ENCODE results near the gene APOL1.
"Not testable (repeated sequence)": the region's sequence is repeated elsewhere in the genome, so short reads cannot be mapped to it uniquely, and the experiment has no call there.

Gene APOL1

DNA sequence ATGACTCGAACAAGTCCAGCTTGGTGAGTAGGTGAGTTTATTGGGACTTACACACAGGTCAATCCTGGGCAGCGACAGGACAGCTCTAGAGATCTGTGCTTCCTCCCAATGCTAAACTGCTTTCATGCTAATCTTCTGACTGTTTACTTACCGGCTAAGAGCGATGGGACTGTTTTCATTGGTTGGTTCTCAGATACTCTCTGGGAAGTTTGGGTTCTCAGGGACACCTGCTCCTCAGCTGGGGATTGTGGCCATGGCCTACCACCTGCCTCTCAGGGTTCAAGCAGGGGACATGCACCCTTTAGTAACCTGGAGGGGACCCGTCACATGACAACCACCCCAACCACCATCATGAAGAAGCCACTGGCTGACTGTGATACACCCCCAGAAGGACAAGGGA lies 26.7 kb upstream of the APOL1 start:
- DNase-seq: no peak

DNA sequence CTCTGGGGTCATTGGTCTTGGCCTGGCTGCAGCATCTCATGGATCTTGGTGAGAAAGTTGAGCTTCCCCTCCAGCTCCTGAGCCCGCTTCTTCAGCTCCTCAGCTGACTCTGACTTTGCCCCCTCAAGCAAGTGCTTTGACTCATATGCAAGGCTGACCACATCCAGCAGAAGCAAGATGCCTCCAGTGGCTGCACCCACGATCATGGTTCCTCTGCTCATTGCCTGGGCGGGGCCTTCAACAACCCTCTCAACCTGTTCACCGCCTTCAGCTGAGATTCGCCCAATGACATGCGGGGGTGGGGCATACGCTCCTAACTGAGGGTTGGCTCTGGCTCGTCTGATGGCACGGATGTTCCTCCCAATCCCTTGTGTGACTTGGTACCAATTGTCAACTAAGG lies 25.5 kb upstream of the APOL1 start:
- DNase-seq: peak; percentile 45 to 50 (median 49)

DNA sequence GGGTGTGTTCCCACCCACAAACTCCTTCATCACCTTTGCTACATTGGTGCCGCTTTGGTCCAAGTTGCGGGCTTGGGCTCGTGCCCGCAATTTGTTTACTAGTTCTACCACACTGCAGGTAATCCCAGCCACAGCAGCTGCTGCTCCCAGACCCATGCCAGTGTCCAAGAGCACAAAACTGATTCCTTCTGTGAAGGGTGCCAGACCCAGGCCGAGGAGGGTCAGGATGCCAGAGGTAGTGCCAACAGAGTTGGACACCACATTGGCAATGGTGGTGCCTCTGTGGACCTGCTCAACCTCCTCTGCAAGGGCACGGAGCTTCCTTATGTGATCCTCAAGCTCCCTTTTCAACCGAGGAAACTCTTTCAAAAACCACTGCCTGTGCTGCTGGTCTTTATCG lies 25.1 kb upstream of the APOL1 start:
- no peak for DNase-seq

DNA sequence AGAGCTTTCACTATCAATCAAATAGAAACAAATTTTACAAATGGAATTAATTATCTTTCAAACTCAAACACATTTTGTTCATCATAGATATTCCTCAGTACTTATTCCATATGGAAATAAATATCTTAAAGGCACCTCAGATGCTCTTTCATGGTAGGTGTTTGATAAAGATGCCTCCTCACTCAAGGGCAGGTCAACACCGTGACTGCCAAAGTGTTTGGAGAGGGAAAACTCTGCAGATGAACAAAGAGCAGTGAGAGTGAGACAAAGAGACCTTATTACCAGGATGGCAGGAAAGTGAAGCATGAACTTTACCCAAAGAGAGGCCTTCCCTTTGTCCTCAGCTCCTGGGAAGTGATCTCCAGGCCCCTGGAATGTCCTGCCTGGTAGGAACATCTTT lies 24.6 kb upstream of the APOL1 start:
- not testable (repeated sequence) for DNase-seq

DNA sequence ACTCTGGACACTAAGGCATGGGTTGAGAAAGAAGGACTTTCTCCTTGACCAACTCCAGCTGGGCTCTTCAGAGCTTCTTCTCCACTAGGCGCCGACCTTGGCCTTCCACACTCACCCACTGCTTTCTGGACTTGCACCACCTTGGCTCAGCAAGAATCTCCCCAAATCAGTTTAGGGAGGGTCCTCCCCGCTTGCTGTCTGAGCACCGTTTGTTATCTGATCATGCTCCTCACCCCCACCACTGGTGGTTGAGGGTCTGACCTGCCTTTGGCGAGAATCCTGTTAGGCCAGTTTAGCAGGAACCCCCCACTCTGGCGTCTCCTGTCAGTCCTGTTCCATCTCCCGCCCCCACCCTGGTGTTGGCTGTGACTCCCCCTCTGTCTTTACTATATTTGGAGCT lies 24.0 kb upstream of the APOL1 start:
- DNase-seq: no peak

DNA sequence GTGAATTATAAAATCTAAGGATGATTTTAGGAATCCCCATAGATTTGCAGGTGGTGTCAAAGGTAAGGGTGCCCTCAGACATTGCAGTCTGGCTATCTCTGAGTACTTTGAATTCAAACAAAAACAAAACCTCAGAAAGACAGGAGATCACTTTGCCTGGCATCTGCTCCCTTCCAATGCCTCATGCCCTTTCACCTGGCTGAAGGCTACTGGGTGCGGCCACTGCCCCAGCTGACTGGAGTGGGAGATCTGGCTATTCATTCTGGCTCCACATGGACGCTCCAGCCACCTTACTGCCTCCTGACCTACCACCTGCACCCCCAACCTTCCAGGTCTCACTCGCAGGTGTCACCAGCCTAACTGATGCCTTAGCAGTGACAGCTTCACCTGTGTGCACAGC lies 23.3 kb upstream of the APOL1 start:
- not testable (repeated sequence) for DNase-seq

DNA sequence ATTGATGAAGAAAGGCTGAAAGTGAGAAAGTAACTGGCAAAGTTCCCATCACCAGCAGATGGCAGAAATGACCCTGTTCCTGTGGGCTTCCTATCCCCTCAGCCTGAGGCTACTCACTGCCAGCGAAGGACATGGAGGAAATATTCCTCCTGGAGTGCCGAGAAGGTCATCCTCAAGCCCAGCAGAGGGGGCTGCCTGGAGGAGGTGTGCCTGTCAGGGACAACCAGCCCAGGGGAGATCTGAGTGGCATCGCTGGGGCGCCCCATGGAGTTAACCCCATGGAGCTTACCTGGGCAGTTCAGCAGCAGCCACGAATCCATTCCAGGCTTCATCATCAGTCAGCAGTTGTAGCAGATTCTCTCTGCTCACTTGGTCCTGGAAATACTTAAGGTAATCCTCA lies 21.9 kb upstream of the APOL1 start:
- DNase-seq: not testable (repeated sequence)

DNA sequence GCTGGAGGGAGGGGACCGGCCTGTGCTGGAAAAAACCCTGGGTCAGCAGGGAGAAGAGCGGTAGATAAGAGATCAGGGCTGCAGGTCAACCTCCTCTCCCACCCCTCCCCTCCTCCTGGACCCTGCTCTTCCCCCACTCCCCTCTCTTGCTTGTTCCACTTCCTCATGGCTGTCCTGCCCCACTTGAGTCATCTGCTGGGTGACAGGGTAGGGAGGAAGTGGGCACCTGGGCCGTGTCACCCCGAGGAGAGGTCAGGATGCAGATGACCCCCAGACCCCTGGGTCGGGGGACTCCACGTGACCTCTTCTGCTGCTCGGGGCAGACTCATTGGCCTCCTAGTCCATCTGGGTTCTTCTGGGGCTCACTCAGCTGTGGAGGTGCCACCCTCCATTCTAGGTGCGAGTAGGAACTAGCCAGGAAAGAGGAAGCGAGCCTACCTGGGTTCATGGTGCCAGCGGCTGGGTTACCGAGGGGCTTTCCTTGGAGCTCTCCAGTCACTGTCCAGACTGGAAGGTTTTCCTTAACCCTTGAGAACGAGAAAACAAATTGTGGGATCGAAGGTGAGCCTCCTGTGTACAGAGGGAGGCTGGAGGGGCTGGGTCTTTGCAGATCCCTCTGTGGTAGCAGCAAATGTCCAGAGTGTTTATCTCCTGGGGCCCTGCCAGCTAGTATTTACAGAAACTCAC lies 20.1 kb upstream of the APOL1 start:
- no peak for DNase-seq

DNA sequence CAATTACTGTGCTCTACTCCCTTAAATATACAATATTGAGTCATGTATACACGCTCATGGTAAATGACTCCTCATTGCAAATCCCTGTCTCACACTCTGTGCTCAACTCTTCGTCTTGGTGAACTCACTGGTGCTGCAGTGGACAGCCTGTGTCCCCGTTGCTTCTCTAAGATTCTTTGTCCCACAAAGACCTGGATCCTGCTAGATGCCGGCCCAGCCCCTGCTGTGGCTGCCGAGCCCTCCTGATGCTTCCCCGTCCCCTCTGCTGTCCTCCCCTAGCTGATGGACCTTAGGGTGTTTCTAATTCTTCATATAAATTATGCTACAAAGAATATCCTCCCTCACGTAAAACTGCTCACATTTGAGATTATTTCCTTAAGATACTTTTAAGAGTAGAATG lies 19.1 kb upstream of the APOL1 start:
- DNase-seq: no peak

DNA sequence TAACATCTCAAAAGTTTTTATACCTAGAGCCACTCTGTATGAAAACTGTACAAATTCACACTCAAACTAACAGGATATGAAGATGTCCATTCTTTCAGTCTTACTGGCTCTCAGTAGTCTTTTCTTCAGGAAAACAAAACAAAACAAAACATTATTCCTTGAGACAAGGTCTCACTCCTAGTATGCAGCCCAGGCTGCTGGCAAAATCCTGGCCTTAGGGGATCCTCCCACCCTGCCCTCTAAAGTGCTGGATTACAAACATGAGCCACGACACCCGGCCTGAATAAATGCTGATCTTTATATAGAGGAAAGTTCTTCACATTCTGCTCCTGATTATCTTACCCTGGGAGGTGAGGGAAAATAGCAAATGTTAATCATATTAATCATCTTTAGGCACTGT lies 18.7 kb upstream of the APOL1 start:
- DNase-seq: no peak

DNA sequence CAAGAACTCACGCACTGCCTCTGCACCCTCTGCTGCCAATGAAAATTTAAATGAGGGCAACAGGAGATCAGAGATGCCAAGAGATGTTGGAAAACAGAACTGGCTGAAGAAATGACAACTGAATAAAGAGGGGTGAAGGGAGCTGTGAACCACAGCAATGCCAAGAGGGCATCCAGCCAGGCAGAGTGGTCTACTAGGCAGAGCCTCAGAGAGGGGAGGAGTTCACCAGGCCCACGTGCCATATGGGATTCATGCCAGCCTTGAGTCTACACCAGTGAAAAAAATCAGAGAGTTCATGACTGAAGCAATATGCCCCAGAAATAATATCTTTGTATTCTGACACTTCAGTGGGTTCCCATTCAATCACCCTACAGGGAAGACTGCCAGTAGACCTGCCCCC lies 18.0 kb upstream of the APOL1 start:
- no peak for DNase-seq

DNA sequence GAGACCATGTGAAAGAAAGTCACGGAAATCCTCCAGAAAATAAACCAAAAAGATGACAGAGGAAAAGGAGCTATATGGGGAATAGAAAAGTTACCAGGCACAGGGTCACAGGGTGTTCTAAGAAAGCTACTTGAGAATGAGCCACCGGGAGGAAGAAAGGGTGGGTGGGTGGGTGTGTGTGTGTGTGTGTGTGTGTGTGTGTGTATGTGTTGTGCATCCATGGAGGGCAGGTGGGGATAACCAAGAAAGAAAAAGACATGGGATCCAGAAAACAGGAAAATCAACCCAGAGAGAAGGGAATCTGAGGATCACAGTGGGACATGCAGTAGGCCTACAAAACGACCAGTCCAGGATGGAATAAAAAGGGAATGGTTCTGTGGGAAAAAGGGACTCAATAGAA lies 17.3 kb upstream of the APOL1 start:
- DNase-seq: no peak

DNA sequence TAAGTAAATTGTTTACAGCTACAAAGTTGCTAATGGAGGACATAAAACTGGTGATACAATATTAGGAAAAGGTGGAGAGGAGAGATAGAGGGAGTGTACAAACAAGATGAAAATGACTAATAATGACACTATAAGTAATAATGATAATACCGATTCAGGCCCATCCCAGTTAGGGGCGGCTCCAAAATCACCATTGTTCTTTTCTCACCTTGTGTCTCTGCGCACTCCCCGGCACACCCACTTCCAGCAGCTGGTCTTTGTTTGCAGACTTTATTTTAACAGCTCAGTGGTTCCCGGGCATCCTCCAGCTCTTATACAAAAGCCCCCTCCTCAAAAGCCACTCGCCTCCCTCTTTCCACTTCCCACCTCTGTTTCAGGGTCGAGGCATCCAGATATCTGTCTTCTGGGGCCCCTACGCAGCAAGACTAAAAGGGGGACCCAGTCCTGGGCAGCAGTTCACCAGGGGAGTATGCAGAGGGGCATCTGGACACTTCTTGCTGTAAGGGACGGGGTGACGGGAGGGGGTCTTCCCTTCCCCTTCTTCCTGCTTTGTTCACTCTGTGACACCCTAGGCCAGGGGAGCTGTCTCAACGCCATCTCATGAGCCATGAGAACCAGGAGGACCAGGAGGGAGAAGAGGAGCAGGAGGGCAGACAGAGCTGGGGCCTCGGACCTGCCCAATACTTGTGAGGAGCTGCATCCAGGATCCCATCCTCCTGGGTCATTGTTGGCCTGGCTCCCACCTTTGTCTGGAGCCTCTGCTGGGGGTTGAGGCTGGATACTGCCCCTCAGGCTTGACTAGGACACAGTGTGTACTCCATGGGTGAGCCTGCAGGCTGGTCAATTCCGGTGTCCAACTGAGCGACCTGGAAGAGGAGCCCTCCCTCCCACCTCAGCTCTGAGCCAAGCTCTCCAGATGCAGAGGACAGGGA lies 16.3 kb upstream of the APOL1 start:
- no peak for DNase-seq

DNA sequence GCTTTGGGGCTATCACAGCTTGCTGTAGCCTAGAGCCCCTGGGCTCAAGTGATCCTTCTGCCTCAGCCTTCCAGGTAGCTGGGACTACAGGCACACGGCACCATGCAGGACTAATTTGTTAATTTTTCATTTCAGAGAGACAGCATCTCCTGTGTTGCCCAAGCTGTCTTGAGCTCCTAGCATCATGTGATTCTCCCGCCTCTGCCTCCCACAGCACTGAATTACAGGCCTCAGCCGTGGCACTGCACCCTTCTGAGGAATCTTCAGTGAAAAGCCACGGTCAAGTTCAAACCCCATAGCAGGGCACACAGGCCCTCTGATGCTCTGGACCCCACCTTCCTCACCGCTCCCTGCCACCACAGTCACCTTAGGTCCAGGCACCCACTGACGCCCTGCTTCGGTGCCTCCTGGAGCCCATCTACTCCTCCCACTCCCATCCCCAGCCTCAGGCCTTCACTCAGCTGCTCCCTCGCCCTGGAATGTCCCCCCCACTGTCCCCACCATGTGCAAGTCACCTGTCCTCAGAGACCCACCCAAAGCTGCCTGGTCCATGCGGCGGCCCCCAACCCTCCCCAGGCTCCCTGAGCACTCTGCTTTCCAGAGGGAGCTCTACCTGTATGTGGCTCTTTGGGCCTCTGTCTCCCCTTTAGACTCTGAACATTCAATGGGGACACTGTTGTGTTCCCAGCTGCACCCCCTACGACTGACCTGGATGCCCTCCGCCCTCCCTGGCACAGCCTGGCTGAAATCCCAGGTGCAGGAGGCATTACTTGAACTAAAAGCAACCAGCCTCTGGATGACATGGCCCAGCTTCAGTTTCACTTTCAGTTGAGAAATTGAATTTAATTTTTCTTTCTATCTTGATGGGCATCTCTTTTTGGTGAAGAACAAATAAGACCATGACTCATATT lies 15.2 kb upstream of the APOL1 start:
- peak; percentile 55 to 58 (median 57) for DNase-seq

DNA sequence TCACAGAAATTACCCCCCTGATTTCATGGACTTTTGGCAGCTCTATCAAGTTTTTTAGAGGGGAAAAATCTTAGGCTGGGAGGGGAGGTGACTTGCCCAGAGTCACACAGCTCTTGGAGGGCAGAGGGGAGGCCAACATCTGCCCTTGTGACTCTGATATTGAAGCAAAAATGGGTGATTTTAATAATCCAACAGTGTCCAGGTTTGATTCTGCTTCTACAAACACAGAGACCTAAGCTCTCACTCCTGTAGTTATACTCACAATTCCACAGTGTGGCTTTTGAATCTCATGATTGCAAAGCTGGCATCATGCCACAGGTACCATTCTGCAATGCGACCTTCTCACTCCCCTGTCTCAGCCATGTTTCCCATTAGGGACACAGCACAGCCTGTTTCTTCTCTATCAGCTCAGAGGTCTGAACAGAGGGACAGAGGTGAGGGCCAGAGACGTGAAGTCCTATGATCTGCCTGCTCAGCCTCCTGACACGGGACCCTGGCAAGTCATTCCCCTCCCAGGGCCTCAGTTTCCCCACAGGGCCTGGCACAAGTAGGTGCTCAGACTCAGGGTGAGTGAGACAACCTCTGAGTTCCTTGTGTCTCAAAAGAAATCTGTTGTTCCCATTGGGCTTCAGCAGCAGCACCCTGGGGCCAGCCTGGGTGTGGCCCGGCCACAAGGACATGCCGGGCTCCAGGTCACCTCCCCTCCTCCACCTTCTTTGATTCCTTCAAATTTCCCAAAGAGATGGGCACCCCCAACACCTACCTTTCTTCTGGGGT lies 14.4 kb upstream of the APOL1 start:
- peak in 1 of 3 donors; percentile 81 for DNase-seq

DNA sequence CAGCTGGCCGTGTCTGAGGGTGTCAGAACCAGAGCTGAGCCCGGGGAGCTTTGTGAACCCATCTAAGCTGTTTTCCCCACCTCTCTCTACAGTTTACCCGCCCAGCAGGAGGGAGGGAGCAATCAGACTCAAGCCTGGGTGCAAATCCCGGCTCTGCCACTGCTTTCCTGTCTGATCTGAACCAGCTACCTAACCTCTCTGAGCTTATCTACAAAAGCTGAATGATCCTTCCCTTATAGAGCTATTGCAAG lies 13.9 kb upstream of the APOL1 start:
- DNase-seq: no peak

DNA sequence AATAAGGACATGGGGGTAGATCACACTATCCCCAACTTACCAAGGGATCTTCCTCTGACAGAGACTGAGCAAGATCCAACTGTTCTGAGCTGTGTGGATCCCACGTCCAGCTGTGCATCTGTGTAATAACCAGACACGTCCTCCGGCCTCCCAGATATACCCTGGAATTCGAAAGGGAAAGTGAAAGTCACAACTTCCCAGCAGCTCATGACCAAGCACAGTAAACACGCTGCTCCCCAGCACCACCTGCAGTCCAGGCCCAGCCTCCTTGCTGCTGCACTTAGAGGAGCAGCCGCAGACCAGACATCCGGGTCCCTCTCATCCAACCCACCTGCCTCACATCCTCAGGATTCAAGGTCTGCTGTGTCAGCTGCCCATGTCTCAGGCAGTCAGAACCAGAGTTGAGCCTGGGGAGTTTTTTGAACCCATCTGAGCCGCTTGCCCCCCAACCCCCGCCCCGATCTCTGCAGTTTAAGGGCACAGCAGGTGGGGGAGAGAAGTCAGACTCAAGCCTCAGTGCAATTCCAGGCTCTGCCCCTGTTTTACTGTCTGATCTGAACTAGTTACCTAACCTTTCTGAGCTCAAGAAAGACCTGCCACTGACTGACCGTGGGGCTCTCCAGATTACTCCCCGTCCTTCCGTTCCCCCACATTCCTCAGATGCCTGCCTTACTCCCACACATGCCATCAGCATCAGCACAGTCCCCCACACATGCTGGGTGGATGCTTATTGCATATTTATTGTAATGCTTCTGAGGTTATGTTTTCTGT lies 13.3 kb upstream of the APOL1 start, which contains the start of gene APOL2:
Gene APOL2, minus strand, starts transcription at position 127 of the 771 bp plus-strand sequence. CDS start 6,365 bp downstream, outside the sequence.
- DNase-seq: peak; percentile 94 to 97 (median 95)

DNA sequence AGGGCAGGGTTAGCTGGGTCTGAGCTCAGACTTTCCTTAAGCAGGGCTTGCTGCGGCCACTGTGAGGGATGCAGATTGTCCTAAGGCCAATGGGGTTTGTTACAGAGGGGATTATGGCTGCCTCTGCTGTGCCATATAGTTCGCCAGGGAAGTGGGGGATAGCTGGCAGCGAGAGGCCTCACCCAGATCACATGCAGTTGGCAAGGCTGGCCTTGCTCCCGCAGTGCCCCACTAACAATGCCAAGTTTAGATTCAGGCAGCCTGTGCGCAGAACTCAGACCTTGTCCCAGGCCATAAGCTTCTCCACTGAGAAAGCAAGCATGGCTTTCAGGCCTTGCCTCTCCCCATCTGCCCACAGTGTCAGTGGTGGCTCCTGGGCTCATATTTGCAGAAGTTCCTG lies 8.9 kb upstream of the APOL1 start:
- DNase-seq: no peak

DNA sequence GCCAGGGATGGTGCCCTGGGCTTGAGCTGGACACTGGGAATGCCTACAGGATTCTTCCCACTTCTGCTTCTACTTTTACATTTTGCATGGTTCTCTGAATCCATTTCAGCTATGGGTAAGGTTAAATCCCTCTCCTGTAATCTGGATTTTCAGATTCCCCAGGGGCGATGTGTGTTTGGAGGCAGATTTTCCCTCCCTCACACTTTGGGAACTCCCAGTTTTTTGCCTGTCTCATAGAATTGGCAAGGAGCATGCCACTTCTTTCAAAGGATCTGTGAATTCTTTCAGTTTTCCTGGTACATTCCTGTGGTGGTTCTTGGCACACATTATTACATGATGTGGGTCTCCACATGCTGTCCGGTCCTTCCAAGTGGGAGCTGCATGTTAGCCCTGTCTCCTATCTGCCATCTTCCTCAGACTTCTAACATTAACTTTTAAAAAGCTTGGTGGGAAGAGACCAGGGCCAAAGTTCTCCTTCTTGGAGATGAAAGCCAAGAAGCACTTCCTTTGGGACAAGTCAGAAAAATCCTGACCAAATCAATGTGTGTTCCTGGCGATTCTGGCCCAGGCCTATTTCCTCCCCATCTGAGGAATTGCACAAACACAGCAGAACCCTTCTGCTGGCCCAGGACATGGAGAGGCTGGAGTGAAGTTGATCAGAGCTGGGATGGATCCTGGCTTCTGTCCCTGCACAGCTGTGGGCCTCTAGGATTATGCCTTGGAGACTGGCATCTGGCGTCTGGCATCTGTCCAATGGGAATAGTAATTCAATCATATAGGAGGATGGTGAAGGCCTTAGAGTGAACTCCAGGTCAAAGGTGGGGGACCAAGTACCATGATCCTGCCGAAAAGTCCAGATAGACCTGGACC lies 8.2 kb upstream of the APOL1 start:
- DNase-seq: no peak

DNA sequence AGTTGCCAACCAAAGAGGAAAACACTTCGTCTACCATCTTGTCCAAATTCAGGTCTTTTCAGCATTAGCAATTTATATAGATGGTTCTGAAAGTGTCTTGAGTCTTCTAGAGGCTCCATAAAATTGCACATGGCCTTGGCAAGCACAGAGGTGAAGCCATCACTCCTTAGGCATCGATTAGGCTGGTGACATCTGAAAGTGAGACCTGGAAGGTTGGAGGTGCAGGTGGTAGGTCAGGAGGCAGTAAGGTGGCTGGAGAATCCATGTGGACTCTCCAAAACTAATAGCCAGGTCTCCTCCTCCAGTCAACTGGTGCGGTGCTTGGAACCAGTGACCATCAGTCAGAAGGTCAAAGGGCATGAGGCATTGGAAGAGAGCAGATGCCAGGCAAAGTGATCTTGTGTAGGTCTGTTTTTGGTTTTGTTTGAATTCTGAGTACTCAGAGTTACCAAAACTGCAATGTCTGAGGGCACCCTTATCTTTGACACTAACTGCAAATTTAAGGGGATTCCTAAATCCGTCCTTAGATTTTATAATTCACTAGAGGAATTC lies 7.1 kb upstream of the APOL1 start:
- DNase-seq: no peak
